BE2C (cell line): Measurements from ENCODE around the gene PROM1.

Experiments used
- DNase-seq: peaks from one replicate; pipeline ENCODE4 v3.0.0-alpha.2; 2020
- H3K27me3 ChIP-seq: fragments of 250-450 bp; sonication (Bioruptor Pico); 2 replicates; pipeline ENCODE4 v1.5.1; 2020; ENCODE audit warnings: mild to moderate bottlenecking
- H3K36me3 ChIP-seq: fragments of 250-450 bp; sonication (Bioruptor Pico); 2 replicates; pipeline ENCODE4 v1.5.1; 2020; ENCODE audit warnings: mild to moderate bottlenecking
- H3K4me1 ChIP-seq: fragments of 250-450 bp; sonication (Bioruptor Pico); 2 replicates; pipeline ENCODE4 v1.5.1; 2020
- H3K4me3 ChIP-seq: 2 replicates; pipeline ENCODE4 v1.5.1; 2011; ENCODE audit warnings: low read depth, low read length
- H3K9me3 ChIP-seq: fragments of 250-450 bp; sonication (Bioruptor Pico); 2 replicates; pipeline ENCODE4 v1.5.1; 2020
- TF ChIP-seq, protein P1 (sequence below): IDR thresholded peaks from 2 replicates; pipeline ENCODE4 v1.5.1; 2012; ENCODE audit warnings: mild to moderate bottlenecking, low read depth, low read length

PROM1 gene

DNA sequence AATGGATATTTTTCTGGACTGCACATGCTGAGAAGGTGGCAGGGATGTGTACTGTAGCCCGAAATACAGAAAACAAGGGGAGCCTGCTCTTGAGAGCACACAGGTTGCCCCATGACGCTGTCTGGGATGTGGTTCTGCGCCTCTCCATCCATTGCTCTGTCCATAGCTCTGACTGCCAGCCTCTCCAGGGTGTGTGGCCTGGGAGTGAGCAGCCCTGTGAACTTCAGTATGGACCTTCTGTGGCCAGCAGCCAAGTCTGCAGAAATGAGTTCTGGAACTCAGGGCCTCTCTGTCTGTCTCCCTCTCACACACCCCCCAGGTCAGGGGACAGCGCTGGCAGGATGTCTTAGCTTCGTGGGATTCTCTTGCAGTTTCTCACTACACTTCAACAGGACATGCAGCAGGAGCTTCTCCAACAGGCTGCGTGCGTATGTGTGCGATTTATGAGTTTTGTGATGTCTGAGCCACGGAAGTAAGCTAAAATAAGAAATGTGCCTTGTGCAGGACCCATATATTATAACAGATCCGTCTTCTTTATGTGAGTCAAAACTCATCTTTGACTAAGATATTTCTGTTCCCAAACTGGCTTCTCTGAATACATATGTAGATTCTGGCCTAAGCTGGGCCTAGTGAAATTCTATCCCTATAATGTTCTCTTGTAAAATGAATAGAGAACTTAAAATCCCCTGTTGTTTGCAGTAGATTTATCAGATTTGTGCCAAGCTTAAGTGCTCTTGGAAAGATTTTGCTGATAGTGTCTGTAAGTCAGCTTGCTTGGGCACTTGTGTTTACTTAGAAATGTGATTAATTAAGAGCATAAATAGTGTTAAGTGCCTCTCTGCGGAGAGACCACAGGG is 40.0 kb downstream of the PROM1 start:
- no peak for DNase-seq
- TF ChIP-seq, protein P1, sequence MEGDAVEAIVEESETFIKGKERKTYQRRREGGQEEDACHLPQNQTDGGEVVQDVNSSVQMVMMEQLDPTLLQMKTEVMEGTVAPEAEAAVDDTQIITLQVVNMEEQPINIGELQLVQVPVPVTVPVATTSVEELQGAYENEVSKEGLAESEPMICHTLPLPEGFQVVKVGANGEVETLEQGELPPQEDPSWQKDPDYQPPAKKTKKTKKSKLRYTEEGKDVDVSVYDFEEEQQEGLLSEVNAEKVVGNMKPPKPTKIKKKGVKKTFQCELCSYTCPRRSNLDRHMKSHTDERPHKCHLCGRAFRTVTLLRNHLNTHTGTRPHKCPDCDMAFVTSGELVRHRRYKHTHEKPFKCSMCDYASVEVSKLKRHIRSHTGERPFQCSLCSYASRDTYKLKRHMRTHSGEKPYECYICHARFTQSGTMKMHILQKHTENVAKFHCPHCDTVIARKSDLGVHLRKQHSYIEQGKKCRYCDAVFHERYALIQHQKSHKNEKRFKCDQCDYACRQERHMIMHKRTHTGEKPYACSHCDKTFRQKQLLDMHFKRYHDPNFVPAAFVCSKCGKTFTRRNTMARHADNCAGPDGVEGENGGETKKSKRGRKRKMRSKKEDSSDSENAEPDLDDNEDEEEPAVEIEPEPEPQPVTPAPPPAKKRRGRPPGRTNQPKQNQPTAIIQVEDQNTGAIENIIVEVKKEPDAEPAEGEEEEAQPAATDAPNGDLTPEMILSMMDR = no peak
- Histone ChIP-seq H3K36me3 (no peaks in the 10 kb centered on the region), H3K4me3 (no peak overlapping the region), H3K4me1 (no peaks in the 10 kb centered on the region; the same call in 1 of the 2 replicates), H3K27me3 (no peaks in the 10 kb centered on the region), H3K9me3 (no peaks in the 10 kb centered on the region)

DNA sequence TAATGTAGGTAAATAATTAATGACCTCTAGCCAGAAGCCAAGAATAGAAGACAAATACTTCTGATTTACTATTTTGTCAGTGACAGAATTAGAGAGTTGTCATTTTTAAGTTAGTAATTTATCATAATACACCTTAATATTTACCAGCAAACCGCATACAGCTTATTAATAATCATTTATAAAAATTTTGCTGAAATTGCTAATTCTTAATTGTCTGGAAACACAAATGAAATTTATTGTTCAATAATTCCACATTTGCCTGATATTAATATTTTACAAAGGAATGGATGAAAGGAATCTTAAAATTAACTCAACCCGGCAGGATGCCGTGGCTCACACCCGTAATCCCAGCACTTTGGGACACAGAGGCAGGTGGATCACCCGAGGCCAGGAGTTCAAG is 44.7 kb downstream of the PROM1 start:
- DNase-seq = no peak
- TF ChIP-seq, protein P1 = no peak
- Histone ChIP-seq H3K36me3 (no peaks in the 10 kb centered on the region), H3K9me3 (no peaks in the 10 kb centered on the region), H3K4me1 (no peaks in the 10 kb centered on the region; the same call in 1 of the 2 replicates), H3K4me3 (no peak overlapping the region), H3K27me3 (no peaks in the 10 kb centered on the region)

DNA sequence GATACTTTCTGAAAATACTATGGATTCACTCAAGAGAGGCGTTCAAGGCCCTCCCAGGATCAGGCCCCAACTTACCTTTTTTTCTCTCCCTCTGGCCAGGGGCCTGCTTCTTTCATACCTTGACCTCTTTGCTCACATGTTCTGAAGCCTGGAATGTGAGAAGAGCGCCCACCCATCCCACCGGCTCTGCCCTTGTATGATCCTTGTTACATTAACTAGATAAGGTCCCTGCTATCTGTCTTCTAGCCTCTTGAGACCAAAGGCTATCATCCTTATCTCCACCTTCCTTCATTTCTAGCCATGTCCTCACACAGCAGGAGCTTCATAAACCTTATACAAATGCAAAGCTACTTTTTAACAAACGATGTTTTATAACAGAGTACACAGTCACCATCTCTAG is 45.9 kb downstream of the PROM1 start:
- DNase-seq = no peak
- TF ChIP-seq, protein P1 = no peak
- Histone ChIP-seq H3K9me3 (no peaks in the 10 kb centered on the region), H3K27me3 (no peaks in the 10 kb centered on the region), H3K36me3 (no peaks in the 10 kb centered on the region), H3K4me1 (no peaks in the 10 kb centered on the region), H3K4me3 (no peak overlapping the region)

DNA sequence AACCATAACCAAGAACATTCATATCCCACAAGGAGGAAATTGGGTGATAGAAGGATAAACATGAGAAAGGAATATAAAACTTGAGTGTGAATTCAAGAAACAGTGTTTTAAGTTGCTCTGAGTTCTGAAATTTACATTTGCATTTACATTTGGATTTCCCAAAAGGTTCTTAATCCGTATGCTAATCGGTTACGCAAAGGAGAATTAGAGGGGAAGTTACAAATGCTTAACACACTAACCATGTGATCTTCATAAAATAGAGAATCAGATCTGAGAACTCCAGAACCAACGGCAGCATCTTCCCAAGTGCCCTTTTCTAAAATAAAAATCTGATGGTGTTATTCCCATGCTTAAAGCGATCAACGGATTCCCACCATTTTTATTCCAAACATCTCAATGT is 48.0 kb downstream of the PROM1 start:
- Histone ChIP-seq H3K36me3 (no peaks in the 10 kb centered on the region), H3K4me1 (no peaks in the 10 kb centered on the region), H3K27me3 (no peaks in the 10 kb centered on the region), H3K9me3 (no peaks in the 10 kb centered on the region), H3K4me3 (no peak overlapping the region)
- DNase-seq = no peak
- TF ChIP-seq, protein P1 = no peak

DNA sequence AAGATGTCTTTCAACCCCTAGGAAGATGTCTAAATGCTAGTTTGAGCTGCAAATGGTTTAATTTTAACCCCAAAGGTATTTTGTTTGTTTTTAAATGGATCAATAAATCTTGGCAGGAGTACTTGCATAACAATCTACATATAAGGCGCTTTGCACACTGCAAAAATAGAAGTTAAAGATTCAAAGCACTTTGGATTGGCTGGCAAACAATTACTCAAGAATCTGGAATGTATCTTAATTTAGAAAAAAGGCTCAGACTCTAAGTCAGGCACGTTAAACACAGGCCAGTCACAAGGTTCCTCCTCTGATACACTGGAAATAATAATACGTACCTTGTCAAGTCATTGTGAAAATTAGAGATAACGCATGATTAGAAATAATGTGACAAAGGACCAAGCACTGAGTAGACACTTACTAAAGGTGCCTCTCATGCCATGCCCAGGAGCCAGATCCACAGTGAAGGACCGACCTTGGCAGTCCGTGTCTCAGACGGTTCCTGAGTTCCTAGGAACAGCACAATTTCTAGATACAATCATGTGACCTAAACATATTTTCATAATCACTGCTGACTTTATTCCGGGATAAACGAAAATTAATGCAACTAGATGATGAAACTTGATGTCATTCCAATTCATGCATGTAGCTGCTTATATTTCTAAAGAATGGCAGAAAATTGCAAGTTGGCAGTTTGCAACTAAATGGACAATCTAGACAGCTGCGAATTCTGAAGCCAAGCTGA is 49.6 kb downstream of the PROM1 start:
- TF ChIP-seq, protein P1 = no peak
- no peaks in the 10 kb centered on the region for H3K4me1 ChIP-seq
- no peaks in the 10 kb centered on the region for H3K36me3 ChIP-seq
- no peaks in the 10 kb centered on the region for H3K27me3 ChIP-seq
- H3K4me3 ChIP-seq = no peak overlapping the region
- DNase-seq = no peak
- H3K9me3 ChIP-seq = no peaks in the 10 kb centered on the region

DNA sequence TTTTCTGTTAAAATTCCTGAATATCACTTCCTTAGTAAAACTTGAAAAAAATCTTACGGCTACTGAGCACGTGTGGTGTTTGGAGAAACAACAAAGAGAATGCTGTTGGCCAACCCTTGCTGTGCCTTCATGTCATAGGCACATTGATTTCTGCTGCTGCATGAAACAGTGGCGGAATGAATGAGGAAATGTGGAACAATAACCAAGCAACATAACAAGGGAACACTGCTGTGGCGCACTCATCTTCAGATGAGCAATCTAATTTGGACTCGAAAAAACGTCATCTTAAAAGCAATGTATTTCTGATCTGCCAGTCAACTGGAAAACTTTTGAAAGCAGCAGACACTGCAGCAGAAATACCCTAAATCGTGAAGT is 51.4 kb downstream of the PROM1 start:
- H3K4me3 ChIP-seq = no peak overlapping the region

More for the DNA sequence above, 51.4 kb downstream of the PROM1 start:
- Histone ChIP-seq H3K9me3 (no peaks in the 10 kb centered on the region), H3K4me1 (no peaks in the 10 kb centered on the region), H3K36me3 (no peaks in the 10 kb centered on the region), H3K27me3 (no peaks in the 10 kb centered on the region)
- DNase-seq = no peak
- TF ChIP-seq, protein P1 = no peak
